Raji (cell line): Measurements from ENCODE around the gene PID1.

Experiments
- POLR2A ChIP-seq: IDR thresholded peaks from 2 replicates; pipeline ENCODE4 v1.6.1; 2011; ENCODE audit warnings: low read depth, low read length, control low read depth; ENCODE audit not compliant: insufficient read depth

Gene PID1

DNA sequence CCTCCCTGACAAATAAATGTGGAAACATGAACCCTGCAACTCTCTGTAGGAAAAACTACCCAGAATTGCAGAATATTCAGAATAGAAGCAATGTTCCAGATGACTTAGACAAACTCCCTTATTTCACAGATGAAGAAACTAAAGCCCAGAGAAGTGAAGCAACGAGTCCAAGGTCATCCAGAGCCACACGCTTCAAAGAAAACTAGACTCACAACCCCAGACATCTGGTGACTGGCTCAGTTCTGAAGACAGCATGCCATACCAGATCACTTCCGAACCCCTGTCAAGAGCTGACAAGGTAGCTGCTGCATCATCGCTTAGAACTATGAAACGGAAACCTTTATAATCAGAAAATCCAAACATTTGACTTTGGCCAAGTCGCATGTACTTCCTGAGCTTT, 101.3 kb downstream of the PID1 start:
- TF ChIP-seq POLR2A: no peak

DNA sequence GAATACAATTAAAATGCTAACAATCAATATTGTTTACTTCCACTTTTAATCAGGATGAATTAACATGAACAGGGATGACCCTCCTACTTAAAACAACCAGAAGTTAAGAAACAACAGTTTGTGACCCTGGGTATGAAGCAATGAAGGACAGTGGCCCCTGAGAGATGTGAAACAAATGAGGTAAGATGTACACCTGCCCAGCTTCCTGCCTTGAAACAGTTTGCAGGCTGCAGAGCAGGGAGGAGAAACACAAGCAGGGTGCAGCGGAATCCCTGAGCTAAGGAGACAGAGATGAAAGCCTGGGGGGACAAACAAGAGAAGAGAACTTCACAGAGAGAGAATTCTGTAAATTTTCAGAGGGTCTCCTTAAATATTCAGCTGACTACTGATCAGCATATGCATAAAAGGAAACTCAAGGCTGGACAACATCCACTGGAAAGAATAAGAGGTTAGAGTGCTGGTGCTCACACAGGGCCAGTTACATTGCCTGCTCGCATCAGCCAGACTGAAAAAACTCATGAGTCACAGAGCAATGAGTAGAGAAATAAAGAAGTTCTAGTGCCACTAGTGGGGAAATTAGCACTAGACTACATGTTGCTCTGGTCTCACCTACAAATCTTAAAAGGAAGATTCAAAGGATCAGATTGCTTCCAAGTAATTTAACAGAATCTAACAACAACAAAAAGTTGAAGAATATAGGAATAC, 106.4 kb downstream of the PID1 start:
- TF ChIP-seq POLR2A: no peak

DNA sequence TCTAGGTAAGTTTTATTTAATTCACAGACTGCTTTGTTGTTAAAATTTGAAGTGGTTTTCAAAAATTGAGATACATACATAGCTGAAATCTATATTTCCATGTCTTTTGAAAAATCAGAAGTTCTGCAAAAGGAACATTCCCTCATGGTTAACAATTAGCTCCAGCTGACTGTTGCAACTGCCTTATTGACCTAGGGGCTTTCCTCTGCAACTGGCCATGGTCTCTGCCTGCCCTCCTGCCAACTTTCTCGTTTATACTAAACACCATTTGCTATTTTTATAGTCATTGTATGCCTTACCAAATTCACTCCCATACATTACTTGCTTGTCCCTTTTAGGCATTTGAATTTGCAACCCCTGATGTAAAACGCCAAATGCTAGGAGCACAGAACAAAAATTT, 107.2 kb downstream of the PID1 start:
- TF ChIP-seq POLR2A: no peak

- TF ChIP-seq POLR2A: no peak
Observed at GRCh38 chr2:229162015-229162414, 109.1 kb downstream of the PID1 start.

DNA sequence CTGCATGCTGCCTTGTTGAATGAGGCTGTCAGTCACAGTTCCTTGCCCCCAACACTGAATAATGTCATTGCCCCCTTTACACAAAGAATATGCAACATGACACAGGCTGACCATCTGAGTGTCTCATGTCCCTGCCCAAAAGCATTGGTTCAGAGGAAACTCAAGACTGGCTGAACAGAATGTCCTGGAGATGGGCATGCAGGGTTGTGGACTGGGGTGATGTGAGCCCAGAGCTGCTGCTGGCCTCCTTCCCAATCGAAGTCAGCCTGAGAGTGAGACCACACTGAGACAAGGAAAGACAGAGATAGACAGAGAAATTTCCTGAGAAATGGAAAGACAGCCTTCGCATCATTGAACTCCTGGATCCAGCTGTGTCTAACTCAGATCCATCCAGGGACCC, 110.1 kb downstream of the PID1 start:
- TF ChIP-seq POLR2A: no peak

DNA sequence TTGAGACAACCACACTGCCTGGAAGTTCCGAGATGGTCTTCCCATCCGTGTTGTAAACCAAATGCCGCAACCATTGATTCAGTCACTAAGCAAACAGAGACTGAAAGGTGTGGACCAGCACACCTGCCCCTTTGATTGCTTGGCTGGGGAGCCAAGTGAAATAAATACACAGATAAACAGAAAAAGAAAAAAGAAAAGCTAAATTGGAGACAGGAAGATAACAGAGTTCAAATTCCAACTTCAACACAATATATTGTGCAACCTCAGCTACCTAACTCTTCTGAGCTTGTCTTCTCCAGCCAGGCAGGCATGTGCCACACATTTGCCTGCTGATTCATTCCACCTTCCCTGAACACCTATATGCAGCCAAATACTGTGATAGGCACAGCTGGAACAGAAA, 110.9 kb downstream of the PID1 start:
- no peak for TF ChIP-seq POLR2A

DNA sequence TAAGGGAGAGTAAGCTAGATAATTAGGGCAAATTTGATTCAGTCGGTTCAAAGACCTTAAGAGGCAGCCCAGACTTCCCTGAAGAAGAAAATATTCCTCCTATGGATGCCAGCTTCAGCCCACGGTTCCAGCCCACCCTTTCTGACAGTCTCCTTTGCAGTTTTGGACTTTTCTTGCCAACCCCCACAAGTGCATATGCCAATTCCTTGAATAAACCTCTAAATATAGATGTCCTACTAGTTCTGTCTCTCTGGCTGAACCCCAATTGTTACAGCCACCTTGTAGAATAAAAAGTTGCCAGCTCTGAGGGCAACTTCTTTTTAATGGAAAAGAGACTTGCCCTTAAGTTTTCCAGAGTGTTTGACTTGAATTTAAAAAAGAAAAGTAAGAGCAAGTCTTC, 111.7 kb downstream of the PID1 start:
- TF ChIP-seq POLR2A: no peak

DNA sequence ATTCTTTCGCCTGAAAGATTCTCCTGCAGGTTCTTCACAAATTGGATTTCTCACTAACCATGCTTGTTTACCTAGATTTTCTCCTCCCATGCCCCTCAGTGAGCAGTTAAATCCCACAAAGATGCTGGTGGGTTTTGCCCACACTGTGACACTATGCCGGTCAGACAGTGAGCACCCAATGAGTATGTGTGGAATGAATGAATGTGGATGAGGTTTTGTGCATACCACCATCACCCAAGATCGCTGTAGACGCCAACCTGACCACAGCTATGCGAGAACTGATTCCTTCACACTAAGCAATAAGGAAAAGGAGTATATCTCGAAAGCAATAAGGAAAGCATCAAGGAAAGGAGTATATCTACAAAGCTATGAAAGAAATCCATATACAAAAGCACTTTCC, 116.7 kb downstream of the PID1 start:
- no peak for TF ChIP-seq POLR2A

- no peak for TF ChIP-seq POLR2A
Observed at GRCh38 chr2:229153951-229154350, 117.1 kb downstream of the PID1 start.

- TF ChIP-seq POLR2A: no peak
Observed at GRCh38 chr2:229153267-229153666, 117.8 kb downstream of the PID1 start.

DNA sequence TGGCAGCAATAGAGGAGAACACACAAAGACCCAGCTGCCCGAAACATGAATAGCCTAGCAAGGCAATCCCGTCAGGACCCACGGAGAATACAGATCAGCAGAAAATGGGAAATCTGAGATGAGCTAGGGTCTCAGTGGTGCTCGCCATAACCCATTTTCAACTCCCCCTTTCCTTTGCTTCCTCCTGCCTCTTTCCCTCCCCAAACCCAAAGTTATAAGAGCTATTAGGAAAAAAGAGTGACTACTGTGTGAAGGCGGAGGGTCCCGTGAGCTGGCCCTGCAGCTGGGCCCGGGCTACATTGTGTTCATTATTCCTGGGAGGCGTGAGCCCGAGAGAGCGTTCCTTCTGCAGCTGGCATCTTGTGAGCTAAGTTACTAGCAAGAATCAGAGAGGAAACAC, 118.4 kb downstream of the PID1 start:
- no peak for TF ChIP-seq POLR2A

GRCh38 chr2:229150317-229150716, 120.8 kb downstream of the PID1 start:
- no peak for TF ChIP-seq POLR2A

GRCh38 chr2:229141424-229142025, 129.6 kb downstream of the PID1 start:
- no peak for TF ChIP-seq POLR2A

- TF ChIP-seq POLR2A: no peak
Observed at GRCh38 chr2:229137639-229138038, 133.4 kb downstream of the PID1 start.

GRCh38 chr2:229137066-229137465, 134.0 kb downstream of the PID1 start:
- TF ChIP-seq POLR2A: no peak

GRCh38 chr2:229133155-229133772, 137.8 kb downstream of the PID1 start:
- TF ChIP-seq POLR2A: no peak

- TF ChIP-seq POLR2A: no peak
Observed at GRCh38 chr2:229132236-229132635, 138.9 kb downstream of the PID1 start.

GRCh38 chr2:229130522-229130921, 140.6 kb downstream of the PID1 start:
- no peak for TF ChIP-seq POLR2A
